WTC11 (cell line): ENCODE measurements around the gene PLXDC2.

ENCODE experiments used
- ELF4 ChIP-seq: sonication (generic); formaldehyde crosslinking; IDR thresholded peaks from 2 replicates; pipeline ENCODE4 v1.8.1; 2022; ENCODE audit warnings: low read depth, mild to moderate bottlenecking, moderate library complexity, missing genetic modification reagents
- ESRRA ChIP-seq: sonication (generic); formaldehyde crosslinking; IDR thresholded peaks from 2 replicates; pipeline ENCODE4 v1.8.1; 2022; ENCODE audit warnings: mild to moderate bottlenecking, missing genetic modification reagents, borderline replicate concordance
- FOXP1 ChIP-seq: sonication (generic); formaldehyde crosslinking; IDR thresholded peaks from 2 replicates; pipeline ENCODE4 v1.8.0; 2022; ENCODE audit warnings: missing genetic modification reagents, mild to moderate bottlenecking, moderate library complexity, borderline replicate concordance
- FOXP4 ChIP-seq: sonication (generic); formaldehyde crosslinking; IDR thresholded peaks from 2 replicates; pipeline ENCODE4 v1.8.0; 2022; ENCODE audit warnings: mild to moderate bottlenecking, missing genetic modification reagents
- GABPB1 ChIP-seq: sonication (generic); formaldehyde crosslinking; IDR thresholded peaks from 2 replicates; pipeline ENCODE4 v1.8.1; 2023; ENCODE audit warnings: mild to moderate bottlenecking, missing genetic modification reagents
- GTF2I ChIP-seq: fragments of 250-450 bp; sonication (Bioruptor Pico); conservative IDR thresholded peaks from 2 replicates; pipeline ENCODE4 v1.4.0; 2021; ENCODE audit warnings: mild to moderate bottlenecking
- NFYB ChIP-seq: sonication (generic); formaldehyde crosslinking; conservative IDR thresholded peaks from 2 replicates; pipeline ENCODE4 v1.8.0; 2022; ENCODE audit warnings: low read depth, missing genetic modification reagents
- NR2C2 ChIP-seq: sonication (generic); formaldehyde crosslinking; IDR thresholded peaks from 2 replicates; pipeline ENCODE4 v1.8.0; 2022; ENCODE audit warnings: mild to moderate bottlenecking, missing genetic modification reagents
- OVOL2 ChIP-seq: fragments of 250-450 bp; sonication (Bioruptor Pico); IDR thresholded peaks from 2 replicates; pipeline ENCODE4 v1.9.0; 2021; ENCODE audit warnings: mild to moderate bottlenecking, borderline replicate concordance
- ZNF219 ChIP-seq: sonication (generic); formaldehyde crosslinking; IDR thresholded peaks from 2 replicates; pipeline ENCODE4 v1.8.0; 2023; ENCODE audit warnings: missing genetic modification reagents, mild to moderate bottlenecking, borderline replicate concordance
- ZNF263 ChIP-seq: sonication (generic); formaldehyde crosslinking; IDR thresholded peaks from 2 replicates; pipeline ENCODE4 v1.8.1; 2022; ENCODE audit warnings: low read depth, mild to moderate bottlenecking, moderate library complexity, missing genetic modification reagents
- TF ChIP-seq, protein P1 (sequence below): fragments of 200-600 bp; IDR thresholded peaks from 2 replicates; pipeline ENCODE4 v1.8.0; 2022; ENCODE audit warnings: antibody characterized with exemption
- TF ChIP-seq, protein P2 (sequence below): sonication (generic); formaldehyde crosslinking; conservative IDR thresholded peaks from 2 replicates; pipeline ENCODE4 v1.8.1; 2022; ENCODE audit warnings: mild to moderate bottlenecking, missing genetic modification reagents

GRCh38 chr10:20274571-20274970 lies 458.3 kb downstream of the PLXDC2 start:
- no peak for TF ChIP-seq GTF2I (CRISPR knock-in tag)
- TF ChIP-seq, protein P1, sequence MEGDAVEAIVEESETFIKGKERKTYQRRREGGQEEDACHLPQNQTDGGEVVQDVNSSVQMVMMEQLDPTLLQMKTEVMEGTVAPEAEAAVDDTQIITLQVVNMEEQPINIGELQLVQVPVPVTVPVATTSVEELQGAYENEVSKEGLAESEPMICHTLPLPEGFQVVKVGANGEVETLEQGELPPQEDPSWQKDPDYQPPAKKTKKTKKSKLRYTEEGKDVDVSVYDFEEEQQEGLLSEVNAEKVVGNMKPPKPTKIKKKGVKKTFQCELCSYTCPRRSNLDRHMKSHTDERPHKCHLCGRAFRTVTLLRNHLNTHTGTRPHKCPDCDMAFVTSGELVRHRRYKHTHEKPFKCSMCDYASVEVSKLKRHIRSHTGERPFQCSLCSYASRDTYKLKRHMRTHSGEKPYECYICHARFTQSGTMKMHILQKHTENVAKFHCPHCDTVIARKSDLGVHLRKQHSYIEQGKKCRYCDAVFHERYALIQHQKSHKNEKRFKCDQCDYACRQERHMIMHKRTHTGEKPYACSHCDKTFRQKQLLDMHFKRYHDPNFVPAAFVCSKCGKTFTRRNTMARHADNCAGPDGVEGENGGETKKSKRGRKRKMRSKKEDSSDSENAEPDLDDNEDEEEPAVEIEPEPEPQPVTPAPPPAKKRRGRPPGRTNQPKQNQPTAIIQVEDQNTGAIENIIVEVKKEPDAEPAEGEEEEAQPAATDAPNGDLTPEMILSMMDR, result no peak
- TF ChIP-seq, protein P2, sequence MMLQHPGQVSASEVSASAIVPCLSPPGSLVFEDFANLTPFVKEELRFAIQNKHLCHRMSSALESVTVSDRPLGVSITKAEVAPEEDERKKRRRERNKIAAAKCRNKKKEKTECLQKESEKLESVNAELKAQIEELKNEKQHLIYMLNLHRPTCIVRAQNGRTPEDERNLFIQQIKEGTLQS, result no peak
- no peak for TF ChIP-seq ESRRA (CRISPR knock-in tag)
- no peak for TF ChIP-seq ELF4 (CRISPR knock-in tag)
- TF ChIP-seq FOXP1 (CRISPR knock-in tag), result no peak
- no peak for TF ChIP-seq NR2C2 (CRISPR knock-in tag)
- no peak for TF ChIP-seq FOXP4 (CRISPR knock-in tag)
- no peak for TF ChIP-seq GABPB1
- TF ChIP-seq NFYB, result no peak
- TF ChIP-seq ZNF219 (CRISPR knock-in tag), result no peak
- no peak for TF ChIP-seq ZNF263 (CRISPR knock-in tag)
- TF ChIP-seq OVOL2 (CRISPR knock-in tag), result no peak
